Measurements from ENCODE around the gene GULP1.
"Not testable (repeated sequence)": the region's sequence is repeated elsewhere in the genome, so short reads cannot be mapped to it uniquely, and the experiment has no call there.

The GULP1 gene

DNA sequence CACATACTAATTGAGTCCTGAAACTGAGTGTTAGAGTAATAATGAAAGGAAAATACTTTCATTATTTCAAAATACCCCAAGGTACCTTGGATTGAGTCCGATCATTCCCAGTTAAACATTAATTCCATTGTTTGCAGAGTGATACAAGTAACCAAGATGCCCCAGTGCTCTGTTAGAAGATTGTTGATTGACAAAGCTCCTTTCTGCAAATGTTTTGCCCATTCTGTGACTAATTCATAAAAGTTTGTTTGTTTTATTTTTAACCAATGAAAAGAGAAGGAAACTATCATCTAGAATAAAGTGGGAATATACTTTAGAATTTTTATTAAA, 124.0 kb downstream of the GULP1 start:
- no peak for DNase-seq (ENCODE audit: low read depth)

DNA sequence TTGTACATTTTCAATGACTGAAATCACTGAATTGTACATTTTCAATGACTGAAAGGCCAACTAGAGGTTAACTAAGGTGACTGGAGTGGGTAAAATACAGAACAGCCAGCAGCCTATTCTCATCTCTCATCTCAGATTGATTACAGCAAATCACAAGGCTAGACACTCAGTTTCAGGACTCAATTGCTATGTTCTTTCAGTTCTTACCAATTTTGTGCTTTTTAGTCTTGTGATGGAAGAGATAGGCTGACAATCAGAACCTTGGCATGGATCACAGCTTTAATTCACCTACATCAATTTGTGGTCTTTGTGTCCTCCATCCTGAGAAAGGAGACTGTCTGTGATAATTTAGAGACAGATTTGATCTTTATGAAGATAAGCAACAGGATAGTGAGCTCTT, 124.7 kb downstream of the GULP1 start:
- DNase-seq (ENCODE audit: low read depth), result no peak

DNA sequence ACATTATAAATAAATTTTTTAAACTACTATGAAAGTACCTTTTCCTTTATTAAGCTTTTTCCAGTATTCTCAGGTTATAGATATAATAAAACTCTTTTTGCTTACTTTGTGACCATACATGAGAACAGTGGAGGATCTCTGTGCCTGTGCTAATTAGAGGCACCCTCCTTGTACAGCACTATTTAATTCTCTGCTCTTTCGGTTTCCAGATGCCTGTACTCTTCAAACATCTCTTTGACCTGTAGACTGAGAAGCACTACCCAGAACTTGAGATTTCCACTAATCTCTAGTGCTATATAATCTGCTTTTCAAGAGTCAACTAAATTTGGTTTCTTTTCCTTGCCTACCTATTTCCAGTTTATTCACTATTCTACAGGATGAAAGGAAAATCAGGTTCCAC, 131.1 kb downstream of the GULP1 start:
- no peak for DNase-seq (ENCODE audit: low read depth)

DNA sequence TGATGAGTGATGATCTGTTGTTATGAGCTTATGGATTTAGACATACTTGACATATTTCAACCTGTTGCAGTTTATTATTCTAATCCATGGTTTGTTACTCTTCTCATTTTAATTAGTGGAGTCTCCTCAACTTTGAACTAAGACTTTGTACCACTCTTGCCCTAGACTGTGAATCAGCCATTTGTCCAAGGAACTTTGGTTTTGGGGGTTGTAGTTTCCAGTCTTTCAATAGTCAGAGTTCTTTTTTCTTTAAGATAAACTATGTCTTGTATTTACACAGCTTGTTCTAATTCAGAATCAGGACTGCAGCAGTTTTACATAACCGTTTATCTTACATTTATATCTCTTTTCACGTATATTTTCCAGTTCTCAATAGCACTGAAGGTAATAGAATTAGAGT, 133.6 kb downstream of the GULP1 start:
- no peak for DNase-seq (ENCODE audit: low read depth)

DNA sequence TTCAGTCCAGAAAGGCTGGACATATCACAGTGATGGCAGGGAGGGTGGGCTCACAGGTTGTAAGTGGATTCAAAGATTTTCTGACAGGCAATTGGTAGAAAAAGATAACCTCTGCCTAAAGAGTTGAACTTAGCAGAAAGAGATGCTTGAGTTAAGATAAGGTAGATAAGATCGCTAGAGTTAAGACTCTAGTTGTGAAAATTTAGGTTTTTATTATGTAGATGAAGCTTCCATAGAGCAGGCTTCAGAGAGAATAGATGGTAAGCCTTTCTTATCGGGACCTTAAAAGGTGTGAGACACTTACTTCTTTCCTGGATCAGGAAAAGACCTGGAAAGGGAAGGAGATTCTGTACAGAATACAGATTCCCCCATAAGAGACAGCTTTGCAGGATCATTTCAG, 134.4 kb downstream of the GULP1 start:
- no peak for DNase-seq (ENCODE audit: low read depth)

DNA sequence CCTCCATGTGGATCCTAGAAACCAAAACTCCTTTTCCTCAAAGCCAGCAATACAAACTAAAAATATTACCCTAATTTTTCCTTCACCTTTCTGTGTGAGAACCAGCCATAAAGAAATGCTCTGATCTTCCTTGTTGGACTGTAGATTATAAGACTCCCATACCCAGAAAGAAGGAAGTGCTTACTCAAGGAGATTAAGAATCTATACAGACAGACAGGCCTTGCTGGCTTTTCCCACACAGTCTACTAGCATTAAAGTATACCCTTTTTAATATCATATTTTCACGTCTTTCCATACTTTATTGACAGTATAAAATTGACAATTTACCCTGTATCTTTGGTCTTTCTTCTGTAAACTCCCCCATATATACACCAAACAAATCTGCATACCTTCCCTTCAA, 139.0 kb downstream of the GULP1 start:
- no peak for DNase-seq (ENCODE audit: low read depth)

DNA sequence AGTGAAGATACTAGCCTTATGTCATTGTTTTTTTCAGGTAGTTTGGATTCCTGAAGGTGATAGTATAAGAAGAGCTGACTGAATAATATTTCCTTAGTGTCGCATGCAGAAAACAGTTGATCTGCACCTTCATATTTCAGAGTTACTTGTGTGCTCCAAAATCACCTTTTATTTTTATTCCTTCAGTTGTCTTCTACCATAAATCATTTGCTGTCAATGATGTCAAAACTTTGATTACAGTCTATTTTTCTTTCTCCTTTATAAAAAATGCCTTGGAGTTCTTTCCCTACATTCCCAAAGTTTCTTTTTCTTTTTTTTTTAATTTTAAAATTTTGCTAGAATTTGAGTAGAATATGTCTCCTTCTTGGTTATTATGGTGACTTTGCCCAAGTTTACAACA, 142.3 kb downstream of the GULP1 start:
- DNase-seq (ENCODE audit: low read depth), result no peak

DNA sequence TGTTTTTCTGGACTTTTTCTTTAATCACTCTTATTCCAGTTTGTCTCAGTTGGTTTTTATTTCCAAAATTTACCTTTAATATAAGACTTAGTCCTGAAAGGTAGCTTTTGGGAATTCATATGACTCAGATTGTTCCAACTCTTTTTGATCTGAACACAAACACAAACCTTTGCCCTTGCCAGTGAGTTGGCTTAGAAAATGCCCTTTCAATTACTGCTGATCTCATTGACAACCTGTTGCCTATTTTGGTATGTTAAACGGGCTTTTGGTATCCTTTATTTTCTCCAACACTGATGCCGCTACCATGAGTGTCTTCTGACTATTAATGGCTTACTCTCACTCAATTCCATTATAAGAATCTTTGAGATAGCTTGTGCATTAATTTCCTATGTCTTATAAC, 143.4 kb downstream of the GULP1 start:
- no peak for DNase-seq (ENCODE audit: low read depth)

DNA sequence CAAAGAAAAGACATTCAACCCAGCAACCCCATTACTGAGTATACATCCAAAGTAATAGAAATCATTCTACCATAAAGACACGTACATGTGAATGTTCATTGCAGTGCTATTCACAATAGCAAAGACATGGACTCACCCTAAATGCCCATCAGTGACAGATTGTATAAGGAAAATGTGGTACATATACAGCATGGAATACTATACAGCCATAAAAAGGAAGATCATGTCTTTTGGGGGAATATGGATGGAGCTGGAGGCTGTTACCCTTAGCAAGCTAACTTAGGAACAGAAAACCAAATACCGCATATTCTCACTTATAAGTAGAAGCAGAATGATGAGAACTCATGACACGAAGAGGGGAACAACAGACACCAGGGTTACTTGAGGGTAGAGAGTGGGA, 145.9 kb downstream of the GULP1 start:
- DNase-seq (ENCODE audit: low read depth), result no peak

DNA sequence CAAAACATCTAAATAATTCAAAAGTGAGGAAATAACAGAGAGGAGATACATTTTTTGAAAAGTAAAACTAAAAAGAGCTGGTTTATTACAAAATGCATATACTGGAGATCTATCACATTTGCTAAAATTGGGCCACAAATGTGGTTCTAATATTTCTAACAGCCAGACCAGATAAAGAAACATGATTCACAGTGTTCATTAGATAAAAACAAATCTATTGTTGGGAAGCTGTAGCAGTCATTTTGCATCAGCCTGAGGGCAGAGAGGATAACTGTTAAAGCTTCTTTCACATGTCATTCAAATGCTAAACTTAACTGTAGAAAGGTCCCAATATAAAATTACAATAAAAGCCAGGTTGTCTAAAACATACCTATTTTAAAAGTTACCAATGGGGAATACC, 148.3 kb downstream of the GULP1 start:
- no peak for DNase-seq (ENCODE audit: low read depth)

DNA sequence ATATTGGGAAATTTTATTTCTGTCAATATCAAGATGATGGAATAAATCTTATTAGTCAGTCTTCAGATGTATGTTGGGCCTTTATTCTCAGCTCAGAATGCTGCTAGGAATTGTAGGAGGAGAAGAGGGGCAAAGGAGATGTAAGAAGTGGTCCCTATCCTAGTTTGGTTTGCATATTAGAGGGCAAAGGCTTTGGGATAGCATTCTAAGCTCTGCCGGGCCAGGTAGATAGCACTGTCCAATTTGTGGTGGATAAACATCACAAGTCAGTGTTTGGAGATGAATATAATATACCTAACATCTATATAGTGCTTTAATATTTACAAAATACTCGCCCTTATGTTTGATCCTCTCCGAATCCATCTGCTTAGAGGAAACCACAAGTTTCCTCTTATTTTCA, 149.2 kb downstream of the GULP1 start:
- no peak for DNase-seq (ENCODE audit: low read depth)

DNA sequence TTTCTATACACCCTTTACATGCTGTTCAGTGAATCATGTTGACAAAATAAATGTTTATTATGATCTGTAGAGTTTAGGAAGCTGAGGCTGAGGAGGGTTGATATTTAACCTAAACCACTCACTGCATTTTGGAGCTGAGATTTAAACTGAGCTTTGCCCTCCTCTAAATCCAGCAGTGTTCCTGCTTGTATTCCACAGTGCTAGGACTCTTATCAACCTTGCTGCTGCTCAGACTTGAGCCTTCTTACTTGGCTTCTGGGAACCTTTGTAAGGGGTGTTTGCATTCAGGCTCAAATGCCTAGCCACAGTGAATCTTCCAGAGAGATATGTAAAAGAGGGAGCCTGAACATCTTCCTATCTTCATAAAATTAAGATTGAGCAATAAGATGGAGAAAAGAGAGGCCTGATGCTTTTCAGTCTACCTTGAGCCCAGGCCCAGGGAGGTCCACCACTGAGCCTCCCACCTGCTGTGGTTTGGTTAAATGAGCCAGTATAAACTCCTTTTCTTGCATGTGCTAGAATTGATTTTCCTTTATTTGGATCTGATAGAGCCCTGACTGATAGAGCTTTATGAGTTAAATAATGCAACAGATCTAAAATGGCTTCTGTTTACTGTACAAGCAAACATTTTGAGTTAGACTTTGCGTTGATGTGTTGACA, 149.7 kb downstream of the GULP1 start:
- DNase-seq (ENCODE audit: low read depth), result no peak

DNA sequence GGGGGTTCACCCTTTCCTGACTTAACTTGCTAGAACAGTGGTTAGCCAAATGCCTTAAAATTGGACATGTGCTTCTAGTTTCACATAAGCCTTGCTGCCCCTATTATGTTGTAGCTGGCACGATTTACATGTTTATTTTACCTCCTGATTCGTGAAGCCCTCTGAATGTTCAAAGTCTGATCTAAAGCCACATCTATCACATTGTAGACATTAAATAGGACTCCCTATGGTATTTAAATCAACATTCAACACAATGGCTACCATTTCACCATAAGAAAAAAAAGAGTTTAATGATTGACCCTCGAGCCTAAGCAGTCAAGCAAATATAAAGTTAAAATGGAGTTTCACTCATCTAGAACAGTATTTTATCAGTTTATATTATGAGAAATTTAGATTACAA, 151.5 kb downstream of the GULP1 start:
- no peak for DNase-seq (ENCODE audit: low read depth)

DNA sequence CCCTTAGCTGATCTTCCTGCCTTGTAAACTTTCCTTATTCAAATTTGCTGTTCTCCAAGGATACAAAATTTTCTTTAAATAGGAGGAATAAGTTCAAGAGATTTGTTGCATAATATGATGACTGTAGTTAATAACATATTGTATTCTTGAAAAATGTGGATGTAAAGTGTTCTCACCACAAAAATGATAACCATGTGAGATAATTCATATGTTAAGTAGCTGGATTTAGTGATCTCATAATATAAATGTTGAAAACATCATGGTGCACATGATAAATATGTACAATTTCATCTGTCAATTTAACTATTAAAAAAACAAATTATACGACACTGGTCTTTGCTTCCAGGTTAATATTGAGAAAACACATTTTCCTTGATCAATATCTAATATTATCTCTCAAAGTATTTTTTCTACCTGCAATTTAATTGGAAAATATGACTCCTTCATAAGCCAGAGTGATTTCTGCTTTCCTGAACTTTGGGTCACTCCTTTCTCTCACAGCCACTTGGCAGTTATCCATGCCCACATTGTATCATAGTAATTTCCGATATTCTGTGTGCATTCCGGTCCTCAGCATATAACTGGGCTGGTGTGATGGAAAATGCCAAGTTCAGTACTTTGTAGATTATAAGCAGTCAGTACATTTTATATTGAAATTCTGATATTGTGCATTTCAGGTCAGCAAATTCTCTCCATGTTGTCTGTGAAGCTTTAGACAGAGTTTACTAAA, 152.6 kb downstream of the GULP1 start:
- DNase-seq (ENCODE audit: low read depth), result no peak

DNA sequence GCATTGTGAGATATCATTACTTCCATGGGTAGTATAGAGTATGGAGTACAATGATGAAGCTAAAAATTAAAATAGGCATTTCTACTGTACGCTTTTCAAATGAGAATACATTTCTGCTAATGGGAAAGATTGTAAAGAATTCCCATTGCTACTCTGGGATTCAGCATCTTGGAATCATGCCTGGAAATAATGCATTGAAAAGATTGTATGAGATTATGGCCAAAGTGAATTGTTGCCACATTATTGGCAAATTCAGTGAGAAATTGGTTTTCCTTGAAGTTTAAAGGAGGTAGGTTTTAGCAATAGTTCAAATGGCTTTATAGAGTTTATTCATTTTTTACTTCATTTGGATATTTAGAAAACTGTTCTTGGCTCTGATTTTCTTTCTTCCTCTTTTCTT, 157.9 kb downstream of the GULP1 start:
- no peak for DNase-seq (ENCODE audit: low read depth)

DNA sequence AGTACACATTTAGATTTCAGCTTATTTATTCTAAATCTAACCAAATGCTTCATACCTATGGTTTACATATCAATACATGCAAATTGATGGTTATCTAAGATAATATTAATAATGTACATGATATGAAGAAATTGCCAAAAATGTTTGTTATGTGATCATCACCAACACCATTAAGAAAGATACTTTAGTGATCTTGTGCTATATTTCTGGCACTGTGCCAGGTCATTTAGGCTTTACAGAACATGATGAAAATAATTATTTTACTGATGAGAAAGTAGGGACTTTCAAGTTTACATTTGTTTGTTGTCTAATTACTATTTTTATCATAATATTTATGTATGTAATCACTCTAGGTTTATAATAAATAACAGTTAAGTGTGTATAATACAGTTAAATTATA, 158.3 kb downstream of the GULP1 start:
- DNase-seq (ENCODE audit: low read depth), result no peak

DNA sequence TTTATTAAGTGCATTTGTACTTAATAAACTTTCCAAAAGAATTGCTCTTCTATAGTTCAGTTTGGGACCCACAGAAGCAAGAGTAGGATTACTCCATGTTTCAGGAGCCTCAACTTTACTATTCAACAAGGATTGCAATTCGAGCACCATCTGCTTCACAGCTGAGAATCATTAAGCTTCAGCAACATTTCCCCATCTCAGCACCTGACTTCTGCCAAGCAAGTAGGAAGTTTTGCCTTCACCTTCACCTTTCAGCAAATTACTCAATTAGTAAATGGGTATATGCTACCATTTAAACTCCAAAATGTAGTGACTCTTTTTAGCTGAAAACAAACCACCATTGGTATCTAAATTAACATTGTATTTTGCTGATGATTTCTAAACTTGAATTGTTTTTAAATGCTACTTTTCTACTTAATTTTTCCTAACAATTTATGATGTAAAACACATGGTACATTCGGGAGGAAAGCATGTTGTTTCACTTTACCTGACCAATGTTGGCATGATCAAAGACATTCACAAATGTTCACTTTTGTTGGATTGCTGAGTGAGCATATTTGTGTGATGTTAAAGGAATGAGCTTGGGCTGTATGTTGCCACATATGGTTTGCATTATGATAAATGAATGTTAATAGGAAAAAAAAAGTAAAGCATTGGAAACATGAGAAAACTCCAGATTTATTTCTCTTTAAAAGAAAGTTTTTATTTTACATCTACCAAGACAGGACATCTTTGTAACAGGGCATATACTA, 159.2 kb downstream of the GULP1 start:
- DNase-seq (ENCODE audit: low read depth), result no peak

DNA sequence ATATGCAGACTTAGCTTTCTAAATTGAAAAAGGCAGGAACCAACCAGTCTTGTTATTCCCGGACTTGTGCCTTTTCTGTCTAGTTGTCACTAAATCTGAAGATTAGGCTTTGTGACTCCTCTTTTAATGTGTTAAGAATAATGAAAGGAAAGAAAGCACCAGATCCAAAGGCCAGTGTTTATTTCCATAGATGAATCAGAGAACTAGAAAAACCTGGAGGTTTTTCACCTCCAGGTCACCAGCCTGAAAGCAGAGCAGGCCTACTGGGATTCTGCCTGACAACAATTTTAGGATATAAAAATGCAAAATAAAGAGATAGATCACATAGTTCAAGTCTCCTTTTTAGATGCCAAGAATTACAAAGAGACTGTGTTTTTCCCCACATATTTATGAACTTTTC, 160.4 kb downstream of the GULP1 start:
- no peak for DNase-seq (ENCODE audit: low read depth)

DNA sequence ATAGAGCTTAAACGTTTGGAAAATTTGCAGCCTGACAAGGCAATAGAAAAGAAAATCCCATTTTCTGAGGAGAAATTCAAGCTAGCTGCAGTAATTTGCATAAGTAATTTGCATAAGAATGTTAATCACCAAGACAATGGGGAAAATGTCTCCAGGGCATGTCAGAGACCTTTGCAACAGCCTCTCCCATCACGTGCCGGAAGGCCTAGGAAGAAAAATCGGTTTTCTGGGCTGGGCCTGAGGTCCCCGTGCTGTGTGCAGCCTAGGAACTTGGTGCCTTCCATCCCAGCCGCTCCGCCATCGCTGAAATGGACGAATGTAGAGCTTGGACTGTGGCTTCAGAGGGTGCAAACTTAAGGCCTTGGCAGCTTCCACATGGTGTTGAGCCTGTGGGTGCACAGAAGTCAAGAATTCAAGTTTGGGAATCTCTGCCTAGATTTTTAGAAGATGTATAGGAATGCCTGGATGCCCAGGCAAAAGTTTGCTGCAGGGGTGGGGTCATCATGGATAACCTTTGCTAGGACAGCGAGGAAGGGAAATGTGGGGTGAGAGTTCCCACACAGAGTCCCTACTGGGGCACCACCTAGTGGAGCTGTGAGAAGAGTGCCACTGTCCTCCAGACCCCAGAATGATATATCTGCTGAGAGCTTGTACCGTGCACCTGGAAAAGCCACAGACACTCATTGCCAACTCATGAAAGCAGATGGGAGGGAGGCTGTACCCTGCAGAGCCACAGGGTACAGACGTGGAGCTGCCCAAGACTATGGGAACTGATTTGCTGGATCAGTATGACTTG, 164.6 kb downstream of the GULP1 start:
- DNase-seq (ENCODE audit: low read depth), result no peak

DNA sequence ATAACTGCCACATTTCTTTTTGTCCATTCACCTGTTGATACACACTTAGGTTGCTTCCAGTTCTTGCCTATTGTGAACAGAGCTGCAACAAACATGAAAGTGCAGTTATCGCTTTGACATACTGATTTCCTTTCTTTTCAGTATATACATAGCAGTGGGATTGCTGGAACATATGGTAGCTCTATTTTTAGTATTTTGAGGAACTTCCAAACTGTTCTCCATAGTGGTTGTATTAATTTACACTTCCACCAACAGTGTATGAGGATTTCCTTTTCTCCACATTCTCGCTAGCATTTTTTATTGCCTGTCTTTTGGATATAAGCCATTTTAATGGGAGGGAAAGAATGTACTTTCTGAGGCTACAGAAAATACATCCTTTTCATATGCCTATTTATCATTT, 167.4 kb downstream of the GULP1 start:
- no peak for DNase-seq (ENCODE audit: low read depth)

DNA sequence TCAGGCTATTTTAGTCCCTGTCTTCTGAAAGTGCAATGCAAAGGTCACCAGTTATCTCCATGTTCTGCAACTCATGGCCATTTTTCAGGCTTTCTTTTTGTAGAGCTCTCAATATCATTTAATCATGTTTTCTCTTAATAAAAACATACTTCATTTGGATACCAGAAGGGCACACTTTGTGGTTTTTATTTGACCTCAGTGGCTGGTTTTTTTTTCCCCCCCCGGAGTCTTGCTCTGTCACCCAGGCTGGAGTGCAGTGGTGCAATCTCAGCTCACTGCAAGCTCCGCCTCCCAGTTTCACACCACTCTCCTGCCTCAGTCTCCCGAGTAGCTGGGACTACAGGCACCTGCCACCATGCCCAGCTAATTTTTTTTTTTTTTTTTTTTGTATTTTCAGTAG, 174.4 kb downstream of the GULP1 start:
- DNase-seq (ENCODE audit: low read depth), result not testable (repeated sequence)

DNA sequence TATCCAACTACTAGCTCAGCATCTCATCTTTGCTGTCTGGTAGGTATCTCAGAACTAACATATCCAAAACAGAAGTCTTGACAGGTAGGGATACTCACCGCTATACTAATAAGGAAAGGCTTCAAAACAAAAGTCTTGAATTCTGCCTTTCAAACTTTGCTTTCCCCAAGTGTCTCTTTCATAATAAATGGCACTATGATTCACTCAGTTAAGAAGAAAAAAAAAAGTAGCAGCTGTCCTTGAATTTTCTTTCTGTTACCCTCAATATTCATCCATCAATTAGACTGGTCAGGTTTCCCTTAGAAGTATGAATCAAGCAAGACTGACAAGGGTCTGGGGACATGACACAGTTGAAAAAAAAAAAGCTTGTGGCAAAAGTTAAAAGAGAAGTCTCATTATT, 175.1 kb downstream of the GULP1 start:
- no peak for DNase-seq (ENCODE audit: low read depth)

DNA sequence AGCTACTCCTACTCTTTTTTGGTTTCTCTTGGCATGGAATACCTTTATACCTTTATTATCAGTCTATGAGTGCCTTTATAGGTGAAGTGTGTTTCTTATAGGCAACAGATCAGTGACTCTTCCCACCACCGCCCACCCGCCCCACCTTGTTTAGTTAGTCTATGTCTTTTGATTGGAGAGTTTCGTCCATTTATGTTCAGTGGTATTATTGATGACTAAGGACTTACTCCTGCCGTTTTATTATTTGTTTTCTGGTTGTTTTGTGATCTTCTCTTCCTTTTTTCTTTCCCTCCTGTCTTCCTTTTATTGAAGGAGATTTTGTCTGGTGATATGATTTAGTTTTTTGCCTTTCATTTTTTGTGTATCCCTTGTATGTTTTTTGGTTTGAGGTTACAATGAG, 179.5 kb downstream of the GULP1 start:
- DNase-seq (ENCODE audit: low read depth), result no peak
